Right atrium auricular region (tissue), 2 donors: ENCODE results near the gene PLPP7. TPM values are rescaled to one million over a fixed set of nuclear protein-coding genes. Genes with fewer than 3 reads are reported as not detected.
A peak's percentile ranks its signal among the peaks of the same experiment; 100 is the strongest.
"Not testable (repeated sequence)": the region's sequence is repeated elsewhere in the genome, so short reads cannot be mapped to it uniquely, and the experiment has no call there.

ENCODE experiments used
- DNase-seq: peaks from one replicate; pipeline ENCODE4 v3.0.0-alpha.2; 2019; ENCODE audit warnings: low spot score
- H3K27ac ChIP-seq, 2 donors: fragments of 200-600 bp; sonication (generic); 1 replicate in 1 of 2; 2 replicates in 1 of 2; pipeline ENCODE4 v1.5.1; 2016 to 2019
- H3K27me3 ChIP-seq, 2 donors: fragments of 200-600 bp; sonication (generic); one replicate each; pipeline versions ENCODE4 v1.5.1 to v1.6.0; 2017 to 2019
- H3K36me3 ChIP-seq: fragments of 200-600 bp; sonication (generic); one replicate; pipeline ENCODE4 v1.5.1; 2016
- H3K4me1 ChIP-seq, 2 donors: fragments of 200-600 bp; sonication (generic); one replicate each; pipeline versions ENCODE4 v1.5.1 to v1.6.0; 2017 to 2019
- H3K4me3 ChIP-seq, 2 donors: fragments of 200-600 bp; sonication (generic); 1 replicate in 1 of 2; 2 replicates in 1 of 2; pipeline ENCODE4 v1.5.1; 2017 to 2019; ENCODE audit warnings: mild to moderate bottlenecking in 1 of 2, moderate library complexity in 1 of 2
- H3K9me3 ChIP-seq, 2 donors: fragments of 200-600 bp; sonication (generic); one replicate each; pipeline ENCODE4 v1.5.1; 2019
- CTCF ChIP-seq, 2 donors: fragments of 200-600 bp; sonication (generic); IDR thresholded peaks; one replicate each; pipeline ENCODE4 v1.5.1; 2019; ENCODE audit warnings: antibody characterized with exemption in 2 of 2
- total RNA-seq, 2 donors: library from RNA; depleted of rRNA; stranded (reverse); fragments of >200 nt; gene quantifications; one replicate each; pipeline ENCODE4 v1.1.0, GENCODE V29; 2016

The PLPP7 gene
- total RNA-seq, 2 donors from 2014 or later, result 124 to 216 TPM

- H3K4me1 ChIP-seq, result peaks cover 0 to 21% of the 10 kb centered on the region in 2 donors
- no peak for DNase-seq
- peak overlapping the region; percentile 77 to 94 for H3K27ac ChIP-seq
- no peak for TF ChIP-seq CTCF (IDR thresholded peaks at IDR 0.05)
- H3K27me3 ChIP-seq, result no peaks in the 10 kb centered on the region
- no peaks in the 10 kb centered on the region for H3K36me3 ChIP-seq
- H3K9me3 ChIP-seq, result no peaks in the 10 kb centered on the region
- H3K4me3 ChIP-seq, result no peak overlapping the region
Measured at GRCh38 chr9:131335368-131335755, 45.8 kb downstream of the PLPP7 start.

- H3K4me1 ChIP-seq, result peaks cover 0 to 15% of the 10 kb centered on the region in 2 donors
- no peaks in the 10 kb centered on the region for H3K9me3 ChIP-seq
- no peak for TF ChIP-seq CTCF (IDR thresholded peaks at IDR 0.05)
- DNase-seq, result no peak
- H3K4me3 ChIP-seq, result no peak overlapping the region
- no peak overlapping the region for H3K27ac ChIP-seq
- no peaks in the 10 kb centered on the region for H3K27me3 ChIP-seq
- H3K36me3 ChIP-seq, result no peaks in the 10 kb centered on the region
Measured at GRCh38 chr9:131337131-131337848, 47.8 kb downstream of the PLPP7 start.

- DNase-seq, H3K36me3 ChIP-seq, H3K9me3 ChIP-seq, H3K4me1 ChIP-seq, H3K27me3 ChIP-seq, H3K4me3 ChIP-seq, H3K27ac ChIP-seq: not testable (repeated sequence)
Measured at GRCh38 chr9:131339212-131339611, 49.7 kb downstream of the PLPP7 start.

- not testable (repeated sequence) for H3K36me3 ChIP-seq, H3K4me1 ChIP-seq, H3K27ac ChIP-seq, H3K9me3 ChIP-seq, H3K27me3 ChIP-seq, H3K4me3 ChIP-seq, DNase-seq
Measured at GRCh38 chr9:131344931-131345535, 55.5 kb downstream of the PLPP7 start.

GRCh38 chr9:131346559-131346958 lies 57.0 kb downstream of the PLPP7 start:
- DNase-seq, result no peak
- peaks cover 0 to 10% of the 10 kb centered on the region in 2 donors for H3K4me1 ChIP-seq
- TF ChIP-seq CTCF (IDR thresholded peaks at IDR 0.05), result no peak
- no peak overlapping the region for H3K4me3 ChIP-seq
- no peak overlapping the region for H3K27ac ChIP-seq
- H3K27me3 ChIP-seq, result no peaks in the 10 kb centered on the region
- no peaks in the 10 kb centered on the region for H3K36me3 ChIP-seq
- no peaks in the 10 kb centered on the region for H3K9me3 ChIP-seq

- Histone ChIP-seq H3K27me3 (no peaks in the 10 kb centered on the region), H3K9me3 (no peaks in the 10 kb centered on the region), H3K4me3 (no peak overlapping the region), H3K4me1 (peaks cover 0 to 10% of the 10 kb centered on the region in 2 donors), H3K36me3 (no peaks in the 10 kb centered on the region), H3K27ac (no peak overlapping the region)
- TF ChIP-seq CTCF (IDR thresholded peaks at IDR 0.05), result no peak
- DNase-seq, result no peak
Measured at GRCh38 chr9:131347376-131348020, 58.0 kb downstream of the PLPP7 start.
